ENCODE data around the gene WFIKKN2.

- TF ChIP-seq REST (IDR thresholded peaks at IDR 0.05; ENCODE audit: insufficient read depth in 1 of 2, low read depth in 2 of 2, low read length in 2 of 2) (no peak), POLR2AphosphoS5 (IDR thresholded peaks at IDR 0.05; ENCODE audit: low read depth, low read length) (no peak), TAF1 (IDR thresholded peaks at IDR 0.05; ENCODE audit: borderline replicate concordance, insufficient read depth, low read length) (no peak), FOXP2 (optimal IDR thresholded peaks at IDR 0.05; ENCODE audit: borderline replicate concordance, extremely low read depth, extremely low read length, insufficient read depth) (no peak), SIN3A (IDR thresholded peaks at IDR 0.05; ENCODE audit: borderline replicate concordance, insufficient read depth, low read length) (no peak)
Measured at GRCh38 chr17:50799582-50799981, 35.8 kb upstream of the WFIKKN2 start.
